ENCODE results near the gene RNASE11.
"Not testable (repeated sequence)": the region's sequence is repeated elsewhere in the genome, so short reads cannot be mapped to it uniquely, and the experiment has no call there.

RNASE11 gene

DNA sequence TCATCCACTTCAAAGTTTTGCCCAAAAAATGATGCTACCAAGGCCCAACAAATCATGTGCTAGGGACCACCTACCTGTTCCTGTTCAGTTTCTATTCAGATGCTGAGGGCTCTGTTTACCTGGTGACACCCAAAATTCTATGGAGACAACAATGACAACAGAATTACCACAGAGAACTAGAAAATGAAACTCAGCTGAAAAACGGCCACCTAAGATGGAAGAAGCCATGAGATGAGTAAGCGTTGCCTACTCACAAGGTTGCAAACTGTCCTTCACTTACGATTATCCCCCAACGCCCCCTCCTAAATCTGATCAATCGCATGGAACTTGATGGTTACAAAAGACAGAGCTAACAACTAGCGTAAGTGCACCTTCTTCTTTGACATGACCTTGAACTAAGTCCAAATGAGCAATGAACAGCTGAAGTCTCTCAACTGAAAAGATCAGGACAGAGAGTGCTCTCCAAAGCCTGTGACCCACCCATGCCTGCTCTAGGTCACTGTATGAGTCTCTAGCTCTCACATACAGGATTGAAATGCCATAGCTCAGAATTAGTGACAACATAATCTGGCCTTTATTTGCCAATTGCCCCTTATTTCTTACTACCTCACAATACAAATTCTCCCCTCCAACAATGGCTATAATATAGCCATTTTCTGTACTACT lies at the start of gene RNASE11:
RNASE11 (minus strand) TSS at position 513 of the 666 bp plus-strand sequence.
- no peak for DNase-seq (ENCODE audit: low read depth in 1 of 2, low spot score in 1 of 2)

GRCh38 chr14:20632831-20633691 lies 45.3 kb upstream of the RNASE11 start:
- DNase-seq (ENCODE audit: low read depth in 1 of 2, low spot score in 1 of 2), result peak; percentile 40 to 74

DNA sequence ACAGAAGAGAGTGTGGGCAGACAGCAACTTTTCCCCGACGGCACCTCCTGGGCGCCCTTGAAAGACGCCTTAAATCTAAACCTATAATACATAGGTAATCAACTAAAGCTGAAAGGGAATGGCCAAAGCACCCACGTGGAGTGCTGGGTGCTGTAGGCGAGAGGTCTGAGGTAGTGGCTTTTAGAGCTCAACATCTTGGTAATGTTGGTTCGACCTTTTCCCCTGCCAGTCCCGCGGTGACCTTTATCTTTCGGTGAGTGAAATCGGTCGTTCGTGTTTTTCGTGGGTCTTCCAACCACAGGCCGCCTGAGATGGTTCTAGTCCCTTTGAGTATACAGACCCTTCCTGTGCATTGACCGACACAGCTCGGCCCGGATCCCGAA lies 44.6 kb upstream of the RNASE11 start:
- no peak for DNase-seq (ENCODE audit: low read depth in 1 of 2, low spot score in 1 of 2)

- DNase-seq (ENCODE audit: low read depth in 1 of 2, low spot score in 1 of 2), result no peak
These were observed 44.1 kb upstream of the RNASE11 start for GRCh38 chr14:20631880-20632389.

- DNase-seq (ENCODE audit: low read depth in 1 of 2, low spot score in 1 of 2), result peak in 1 of 2 donors; percentile 62
These were observed 43.5 kb upstream of the RNASE11 start for GRCh38 chr14:20631023-20631879.

DNA sequence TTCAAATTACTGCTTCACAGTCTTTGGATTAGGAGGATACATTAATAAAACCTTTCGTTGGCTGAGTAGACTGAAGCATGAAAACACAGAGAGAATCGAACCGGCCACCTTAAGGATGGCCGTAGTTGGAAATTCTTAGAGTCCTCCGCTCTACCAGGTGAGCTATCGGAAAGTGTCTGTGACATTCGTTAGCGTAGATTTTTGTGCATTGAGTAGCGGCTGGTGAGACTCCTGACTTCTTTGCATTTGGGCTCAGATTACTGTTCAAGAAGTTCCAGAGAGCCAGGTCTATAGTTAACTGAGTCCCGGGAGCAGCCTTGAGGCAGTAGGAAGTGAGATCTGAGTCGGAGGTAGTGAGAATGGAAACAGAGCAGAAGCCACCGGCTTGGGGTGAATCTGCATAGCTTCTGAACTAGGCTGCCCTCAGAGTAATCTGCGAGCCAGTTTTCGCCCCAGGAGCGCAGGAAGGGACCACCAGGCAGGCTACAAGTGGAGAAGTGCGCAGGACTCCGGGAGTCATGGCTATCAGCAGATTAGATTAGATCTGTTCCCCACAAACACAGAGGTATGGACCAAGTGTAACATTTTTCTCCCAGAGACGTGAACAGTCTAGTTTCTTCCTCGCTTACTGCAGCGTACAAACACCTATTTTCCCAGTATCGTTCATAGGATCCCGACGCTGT lies 42.7 kb upstream of the RNASE11 start:
- peak in 1 of 2 donors; percentile 54 for DNase-seq (ENCODE audit: low read depth in 1 of 2, low spot score in 1 of 2)

DNA sequence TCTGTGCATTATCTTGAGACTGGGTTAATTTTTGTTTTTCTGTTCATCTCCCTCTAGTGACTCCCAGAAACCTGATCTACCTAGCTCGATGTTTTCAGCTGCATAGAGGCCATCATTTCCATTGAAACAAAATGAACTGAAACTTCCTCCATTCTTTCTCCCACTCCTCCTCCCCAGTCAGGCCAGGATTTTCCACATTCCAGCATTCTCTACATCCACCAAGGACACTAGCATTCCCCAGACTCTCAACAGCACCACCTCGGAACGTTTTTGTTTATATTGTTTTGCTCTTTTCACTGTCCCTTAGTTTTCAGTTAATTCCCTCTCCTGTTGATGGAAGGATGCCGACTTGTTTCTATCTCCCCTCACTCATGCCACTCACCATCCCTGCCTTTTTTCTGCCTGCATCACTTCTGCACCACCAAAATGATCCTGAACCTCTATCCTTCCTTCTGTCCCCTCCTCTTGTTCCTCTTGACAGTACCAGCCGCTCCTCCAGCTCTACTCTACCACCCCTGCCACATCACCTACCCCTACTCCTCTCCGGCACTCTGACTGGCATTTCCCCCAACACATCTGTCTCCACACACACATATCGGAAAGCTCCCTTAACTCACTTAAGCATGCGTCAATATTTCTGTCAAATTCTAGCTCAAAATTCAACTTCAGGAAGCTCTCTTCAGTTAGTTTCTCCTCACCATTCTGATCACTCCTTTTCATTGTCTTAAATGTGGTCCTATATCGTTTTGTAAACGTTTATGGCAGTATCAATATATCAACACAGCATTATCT lies 40.5 kb upstream of the RNASE11 start:
- DNase-seq (ENCODE audit: low read depth in 1 of 2, low spot score in 1 of 2), result no peak

- no peak for DNase-seq (ENCODE audit: low read depth in 1 of 2, low spot score in 1 of 2)
These were observed 39.7 kb upstream of the RNASE11 start for GRCh38 chr14:20627346-20628027.

DNA sequence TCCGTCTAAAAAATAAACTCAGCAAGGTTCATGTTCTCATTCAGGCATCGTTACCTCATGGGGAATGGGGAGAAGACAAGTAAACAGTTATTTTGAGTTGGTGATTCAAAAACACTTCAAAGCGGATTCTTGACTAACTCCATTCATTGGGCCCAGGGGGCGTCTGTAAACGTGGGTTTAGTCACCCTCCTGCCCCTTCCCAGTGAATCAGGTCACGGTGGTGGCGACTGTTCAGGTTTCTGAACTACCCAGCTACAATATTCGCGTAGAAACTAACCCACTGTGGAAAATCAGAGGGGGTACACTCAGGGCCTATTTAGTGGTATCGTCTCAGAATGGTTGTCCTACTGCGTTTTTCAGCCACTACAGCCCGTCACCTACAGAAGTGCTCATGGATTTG lies 38.5 kb upstream of the RNASE11 start:
- no peak for DNase-seq (ENCODE audit: low read depth in 1 of 2, low spot score in 1 of 2)

GRCh38 chr14:20624495-20625070 lies 36.8 kb upstream of the RNASE11 start:
- no peak for DNase-seq (ENCODE audit: low read depth in 1 of 2, low spot score in 1 of 2)

DNA sequence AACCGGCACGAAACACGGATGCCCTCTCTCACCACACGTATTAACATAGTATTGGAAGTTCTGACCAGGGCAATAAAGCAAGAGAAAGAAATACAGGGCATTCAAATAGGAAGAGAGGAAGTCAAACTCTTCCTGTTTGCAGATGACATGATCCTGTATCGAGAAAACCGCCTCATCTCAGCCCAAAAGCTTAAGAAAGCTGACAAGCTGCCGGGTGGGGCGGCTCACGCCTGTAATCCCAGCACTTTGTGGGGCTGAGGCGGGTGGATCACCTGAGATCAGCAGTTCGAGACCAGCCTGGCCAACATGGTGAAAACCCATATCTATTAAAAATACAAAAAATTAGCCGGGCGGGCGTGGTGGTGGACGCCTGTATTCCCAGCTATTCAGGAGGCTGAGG lies 36.0 kb upstream of the RNASE11 start:
- DNase-seq (ENCODE audit: low read depth in 1 of 2, low spot score in 1 of 2), result no peak

GRCh38 chr14:20622816-20623291 lies 35.1 kb upstream of the RNASE11 start:
- DNase-seq (ENCODE audit: low read depth in 1 of 2, low spot score in 1 of 2), result no peak

- DNase-seq (ENCODE audit: low read depth in 1 of 2, low spot score in 1 of 2), result no peak
These were observed 33.1 kb upstream of the RNASE11 start for GRCh38 chr14:20620798-20621478.

DNA sequence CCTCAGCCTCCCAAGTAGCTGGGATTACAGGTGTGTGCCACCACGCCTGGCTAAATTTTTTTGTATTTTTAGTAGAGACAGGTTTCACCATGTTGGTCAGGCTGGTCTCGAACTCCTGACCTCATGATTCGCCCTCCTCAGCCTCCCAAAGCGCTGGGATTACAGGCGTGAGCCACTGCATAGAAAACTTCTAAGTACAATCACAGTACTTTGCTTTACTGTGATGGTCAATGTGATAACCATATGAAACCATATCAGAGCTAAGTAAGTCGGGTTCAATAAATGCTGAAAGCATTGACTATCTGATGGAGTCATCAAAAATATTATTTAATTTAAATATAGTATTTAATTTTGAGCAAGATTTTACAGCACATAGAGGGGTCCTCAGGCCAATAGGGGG lies 31.9 kb upstream of the RNASE11 start:
- not testable (repeated sequence) for DNase-seq (ENCODE audit: low read depth in 1 of 2, low spot score in 1 of 2)

GRCh38 chr14:20618271-20618749 lies 30.5 kb upstream of the RNASE11 start:
- no peak for DNase-seq (ENCODE audit: low read depth in 1 of 2, low spot score in 1 of 2)

DNA sequence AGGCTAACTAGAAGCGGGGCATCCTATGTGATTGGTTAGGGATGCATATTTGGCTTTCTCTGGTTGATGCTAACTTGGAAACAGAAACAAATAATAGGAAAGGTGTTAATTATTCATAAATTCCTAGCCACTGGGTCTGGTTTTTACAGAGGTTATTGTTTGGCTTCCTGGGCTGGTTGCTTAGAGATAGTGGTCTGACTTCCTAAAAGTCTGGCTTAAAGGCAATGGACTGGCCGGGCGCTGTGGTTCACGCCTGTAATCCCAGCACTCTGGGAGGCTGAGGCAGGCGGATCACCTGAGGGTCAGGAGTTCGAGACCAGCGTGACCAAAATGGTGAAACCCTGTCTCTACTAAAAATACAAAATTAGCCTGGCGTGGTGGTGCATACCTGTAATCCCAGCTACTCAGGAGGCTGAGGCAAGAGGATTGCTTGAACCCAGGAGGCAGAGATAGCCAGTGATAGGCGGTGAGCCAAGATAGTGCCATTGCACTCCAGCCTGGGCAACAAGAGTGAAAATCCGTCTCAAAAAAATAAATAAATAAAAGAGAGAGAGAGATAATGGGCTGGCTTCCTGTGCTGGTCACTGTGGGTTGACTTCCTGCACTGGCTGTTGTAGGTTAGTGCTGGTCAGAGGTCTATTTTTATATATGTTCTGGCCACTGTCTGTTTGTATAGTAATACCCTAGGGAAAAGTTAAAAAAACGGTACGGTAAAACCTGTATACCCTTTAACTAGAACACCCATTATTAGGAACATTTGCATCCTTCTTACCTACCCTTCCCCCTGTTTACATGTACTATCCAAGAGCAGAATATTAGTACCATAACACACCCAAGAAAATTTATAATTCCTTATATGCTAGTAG lies 29.6 kb upstream of the RNASE11 start:
- no peak for DNase-seq (ENCODE audit: low read depth in 1 of 2, low spot score in 1 of 2)

DNA sequence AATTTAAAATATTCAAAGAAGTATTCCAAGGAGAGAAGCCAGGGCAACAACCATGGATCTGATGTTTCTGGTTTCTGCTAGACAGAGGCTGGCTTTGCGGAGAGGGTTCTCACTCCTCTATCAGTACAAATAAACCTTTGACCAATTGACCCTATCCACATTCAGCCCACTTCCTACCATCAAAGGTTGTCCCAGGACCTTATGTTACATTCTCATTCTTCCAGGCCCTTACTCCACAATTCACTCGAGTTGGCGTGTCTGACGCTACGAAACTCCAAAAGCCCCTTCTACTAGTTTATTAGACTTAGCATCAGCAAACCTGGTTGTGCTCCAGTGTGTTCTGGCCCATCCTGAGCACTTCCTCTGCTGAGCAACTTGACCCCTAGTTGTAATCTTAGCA lies 28.2 kb upstream of the RNASE11 start:
- DNase-seq (ENCODE audit: low read depth in 1 of 2, low spot score in 1 of 2), result no peak
